Epithelial cell of proximal tubule (primary cell): ENCODE results near the gene NEK7. TPM values are rescaled to one million over a fixed set of nuclear protein-coding genes. Genes with fewer than 3 reads are reported as not detected.

Source experiments
- DNase-seq: peaks from one replicate; pipeline ENCODE4 v3.0.0-alpha.2; 2011; ENCODE audit warnings: low read depth
- H3K4me3 ChIP-seq: 2 replicates; pipeline ENCODE4 v1.5.1; 2011; ENCODE audit warnings: low read depth, mild to moderate bottlenecking, low read length
- CTCF ChIP-seq: conservative IDR thresholded peaks from 2 replicates; pipeline ENCODE4 v1.5.1; 2012; ENCODE audit warnings: low read depth, mild to moderate bottlenecking, low read length
- total RNA-seq: library from RNA; depleted of rRNA; stranded (reverse); fragments of >200 nt; gene quantifications from 2 replicates; pipeline ENCODE4 v1.2.3, GENCODE V29; 2015

Gene NEK7
- total RNA-seq, 1 donor from 2014 or later = 20.5 TPM

- no peak for DNase-seq
- H3K4me3 ChIP-seq = no peak overlapping the region
- no peak for TF ChIP-seq CTCF
These were observed 170.1 kb downstream of the NEK7 start for GRCh38 chr1:198326915-198327314.

- no peak for TF ChIP-seq CTCF
- no peak overlapping the region for H3K4me3 ChIP-seq
- DNase-seq = no peak
These were observed 171.7 kb downstream of the NEK7 start for GRCh38 chr1:198328458-198329032.

GRCh38 chr1:198330982-198331615 is 174.3 kb downstream of the NEK7 start:
- H3K4me3 ChIP-seq = no peak overlapping the region
- TF ChIP-seq CTCF = no peak

GRCh38 chr1:198333744-198334143 is 176.9 kb downstream of the NEK7 start:
- H3K4me3 ChIP-seq = no peak overlapping the region
- DNase-seq = peak; percentile 1
- no peak for TF ChIP-seq CTCF

More at GRCh38 chr1:198330982-198331615, 174.3 kb downstream of the NEK7 start:
- DNase-seq = no peak

GRCh38 chr1:198335663-198336062 is 178.9 kb downstream of the NEK7 start:
- DNase-seq = no peak
- H3K4me3 ChIP-seq = no peak overlapping the region
- no peak for TF ChIP-seq CTCF

- H3K4me3 ChIP-seq = no peak overlapping the region
- DNase-seq = no peak
- TF ChIP-seq CTCF = no peak
These were observed 181.1 kb downstream of the NEK7 start for GRCh38 chr1:198337886-198338285.

- no peak for DNase-seq
- no peak for TF ChIP-seq CTCF
- no peak overlapping the region for H3K4me3 ChIP-seq
These were observed 183.3 kb downstream of the NEK7 start for GRCh38 chr1:198340139-198340538.
